ENCODE measurements around the gene EFCC1. TPM values are rescaled to one million over a fixed set of nuclear protein-coding genes. Genes with fewer than 3 reads are reported as not detected.

Gene EFCC1
- total and polyA plus RNA-seq, 2 of the 8 experiments (the other 6 are each of a cell fraction or from before 2014, with no cell fraction given) = 0.14 to 0.37 TPM

DNA sequence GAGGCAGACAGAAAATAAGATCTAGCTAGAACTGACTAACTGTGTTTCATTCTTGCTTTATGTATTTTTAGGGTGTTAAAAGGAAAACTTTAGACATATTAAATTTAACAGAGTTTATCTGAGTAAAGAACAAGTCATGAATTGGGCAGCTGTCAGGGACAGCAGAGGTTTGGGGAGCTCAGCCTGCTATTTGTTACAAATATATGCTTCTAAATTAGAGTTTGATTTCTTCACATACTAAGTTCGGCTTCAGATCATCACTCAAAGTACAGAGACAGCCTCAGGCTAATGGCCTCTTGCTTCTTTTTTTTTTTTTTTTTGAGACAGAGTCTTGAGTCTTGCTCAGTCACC is 21.9 kb downstream of the EFCC1 start:
- H2BK15ac ChIP-seq (ENCODE audit: low read length) = no peak overlapping the region
- no peak overlapping the region for H2BK120ac ChIP-seq (replicated peaks; ENCODE audit: low read depth, low read length)
- peaks cover 5 to 23% (median 19%) of the 10 kb centered on the region in 4 experiments for H3K27me3 ChIP-seq (replicated peaks in 1 of 4; ENCODE audit: control insufficient read depth in 3 of 4, extremely low read depth in 1 of 4, insufficient read depth in 3 of 4, low read length in 3 of 4)
- H4K5ac ChIP-seq (ENCODE audit: insufficient read length, low read depth, low read length) = no peak overlapping the region
- H3K4me3 ChIP-seq (ENCODE audit: extremely low read depth in 1 of 4, insufficient read depth in 2 of 4, low read depth in 3 of 4, low read length in 4 of 4) = no peak overlapping the region
- H3K56ac ChIP-seq (replicated peaks; ENCODE audit: insufficient read length, low read depth, low read length) = no peak overlapping the region
- no peak overlapping the region for H3K4me2 ChIP-seq (ENCODE audit: insufficient read depth in 1 of 2, low read depth in 2 of 2, low read length in 2 of 2)
- H2BK12ac ChIP-seq (ENCODE audit: low read depth, low read length) = no peak overlapping the region
- ChIA-PET POLR2A (ENCODE audit: partially characterized antibody) (no interaction called here), CTCF (ENCODE audit: partially characterized antibody) (interaction anchor here (0.7 to 10.0 kb wide), 10 partner anchors 9 to 223 kb away, joined by 3 to 58 read pairs (median 4); no protein-coding TSS in a partner anchor)
- H3K79me2 ChIP-seq (ENCODE audit: control insufficient read depth in 1 of 2, insufficient read depth in 2 of 2, low read length in 2 of 2) = no peaks in the 10 kb centered on the region
- peaks cover 0 to 4% (median 0%) of the 10 kb centered on the region in 4 experiments; a peak in 3 of 7 replicates for H3K4me1 ChIP-seq (replicated peaks in 1 of 4; ENCODE audit: control insufficient read depth in 3 of 4, insufficient read depth in 4 of 4, low read length in 3 of 4)
- H4K20me1 ChIP-seq (replicated peaks in 1 of 2; ENCODE audit: control insufficient read depth in 1 of 2, insufficient read depth in 2 of 2, low read length in 2 of 2) = no peaks in the 10 kb centered on the region
- no peak overlapping the region for H3K27ac ChIP-seq (ENCODE audit: low read depth, low read length)
- H3K23ac ChIP-seq (ENCODE audit: insufficient read length) = no peak overlapping the region
- H4K8ac ChIP-seq (ENCODE audit: extremely low read depth, insufficient read depth, low read length) = no peak overlapping the region
- no peaks in the 10 kb centered on the region; the same call in 1 of the 2 replicates for H3K23me2 ChIP-seq (ENCODE audit: low read depth, low read length)
- H3K14ac ChIP-seq (ENCODE audit: insufficient read length) = no peak overlapping the region
- no peak overlapping the region for H3K4ac ChIP-seq (replicated peaks; ENCODE audit: insufficient read length, low read depth, low read length)
- FAIRE-seq (no peak), DNase-seq (ENCODE audit: low read depth in 1 of 2, low spot score in 2 of 2) (no peak)
- H2AFZ ChIP-seq (ENCODE audit: low read length) = no peak overlapping the region
- H2BK5ac ChIP-seq (ENCODE audit: low read depth, low read length) = no peak overlapping the region
- no peak overlapping the region for H3K9ac ChIP-seq (replicated peaks in 1 of 4; ENCODE audit: extremely low read depth in 1 of 4, low read depth in 3 of 4, low read length in 3 of 4)
- no peaks in the 10 kb centered on the region for H3K79me1 ChIP-seq (ENCODE audit: low read depth, low read length)
- H3K9me3 ChIP-seq (ENCODE audit: insufficient read depth in 2 of 2, low read depth in 1 of 2, low read length in 1 of 2) = no peaks in the 10 kb centered on the region
- no peaks in the 10 kb centered on the region for H3K36me3 ChIP-seq (ENCODE audit: control insufficient read depth in 2 of 4, insufficient read depth in 4 of 4, low read length in 3 of 4)
- no peak overlapping the region for H2BK20ac ChIP-seq (ENCODE audit: low read length)
- no peak overlapping the region for H4K91ac ChIP-seq (replicated peaks; ENCODE audit: insufficient read length, low read length)
- WGBS, 2 experiments (ENCODE audit: extremely low coverage in 1 of 2, insufficient coverage in 1 of 2, insufficient read length in 1 of 2, insufficient replicate concordance in 2 of 2, low coverage in 1 of 2, low lambda C conversion rate in 2 of 2, missing lambda C conversion rate in 1 of 2) = 100% methylated on average over 1 of the region's 1 CpG; no CpG with 5 or more reads in 1 of the 2 experiments
- no peak overlapping the region for H2AK5ac ChIP-seq (ENCODE audit: low read depth, low read length)
- no peak overlapping the region for H3K18ac ChIP-seq (ENCODE audit: extremely low read depth, low read length)
- no peak for TF ChIP-seq BACH1 (IDR thresholded peaks at IDR 0.05; ENCODE audit: low read length)
- no peak for TF ChIP-seq BCL11A (IDR thresholded peaks at IDR 0.05; ENCODE audit: low read depth in 2 of 2, low read length in 2 of 2)
